OCI-LY3 (cell line): ENCODE data around the gene PVALB.

Experiments
- H2AFZ ChIP-seq: fragments of 200-600, 300-600 bp; shearing (Covaris generic); 2 replicates; pipeline ENCODE4 v1.6.0; 2014; ENCODE audit warnings: antibody characterized with exemption, low read depth, low read length
- H3K27ac ChIP-seq: fragments of 200-600, 300-600 bp; sonication (generic); 2 replicates; pipeline ENCODE4 v1.5.1; 2014; ENCODE audit warnings: mild to moderate bottlenecking, low read length, moderate library complexity, mixed read lengths
- H3K27me3 ChIP-seq: fragments of 200-600, 300-600 bp; sonication (generic); 2 replicates; pipeline ENCODE4 v1.6.1; 2014; ENCODE audit warnings: low read depth, low read length, mixed read lengths
- H3K36me3 ChIP-seq: fragments of 200-600, 300-600 bp; sonication (generic); replicated peaks from 2 replicates; pipeline ENCODE3; 2014; ENCODE audit warnings: low read depth, low read length, mixed read lengths
- H3K4me1 ChIP-seq: fragments of 300-600, 200-600 bp; sonication (generic); 2 replicates; pipeline ENCODE4 v1.6.1; 2014; ENCODE audit warnings: low read length, mixed read lengths
- H3K4me2 ChIP-seq: fragments of 200-600, 300-600 bp; sonication (generic); 2 replicates; pipeline ENCODE4 v1.6.1; 2014; ENCODE audit warnings: low read length, mixed read lengths
- H3K4me3 ChIP-seq: fragments of 300-600, 200-600 bp; sonication (generic); 2 replicates; pipeline ENCODE4 v1.5.1; 2014; ENCODE audit warnings: antibody characterized with exemption, mild to moderate bottlenecking, low read length, moderate library complexity
- H3K79me2 ChIP-seq: fragments of 300-600, 200-600 bp; shearing (Covaris generic); 2 replicates; pipeline ENCODE4 v1.6.1; 2014; ENCODE audit warnings: mild to moderate bottlenecking, low read length, mixed read lengths
- H3K9ac ChIP-seq: fragments of 300-600, 200-600 bp; shearing (Covaris generic); 2 replicates; pipeline ENCODE4 v1.6.0; 2014; ENCODE audit warnings: mild to moderate bottlenecking, low read length, moderate library complexity
- H3K9me3 ChIP-seq: fragments of 200-600, 300-600 bp; shearing (Covaris generic); 2 replicates; pipeline ENCODE4 v1.6.1; 2014; ENCODE audit warnings: low read length, mixed read lengths; ENCODE audit not compliant: insufficient read depth
- H4K20me1 ChIP-seq: fragments of 200-600, 300-600 bp; sonication (generic); 2 replicates; pipeline ENCODE4 v1.6.1; 2016; ENCODE audit warnings: low read length, mixed read lengths; ENCODE audit not compliant: insufficient read depth
- CTCF ChIP-seq: fragments of 200-600, 300-600 bp; sonication (generic); IDR thresholded peaks from 2 replicates; pipeline ENCODE4 v1.5.1; 2014; ENCODE audit warnings: antibody characterized with exemption, low read length, low read depth
- EZH2phosphoT487 ChIP-seq: fragments of 200-600 bp; shearing (Covaris generic); IDR thresholded peaks from 2 replicates; pipeline ENCODE4 v1.6.1; 2018; ENCODE audit warnings: antibody characterized with exemption, mixed run types, low read depth

Gene PVALB

DNA sequence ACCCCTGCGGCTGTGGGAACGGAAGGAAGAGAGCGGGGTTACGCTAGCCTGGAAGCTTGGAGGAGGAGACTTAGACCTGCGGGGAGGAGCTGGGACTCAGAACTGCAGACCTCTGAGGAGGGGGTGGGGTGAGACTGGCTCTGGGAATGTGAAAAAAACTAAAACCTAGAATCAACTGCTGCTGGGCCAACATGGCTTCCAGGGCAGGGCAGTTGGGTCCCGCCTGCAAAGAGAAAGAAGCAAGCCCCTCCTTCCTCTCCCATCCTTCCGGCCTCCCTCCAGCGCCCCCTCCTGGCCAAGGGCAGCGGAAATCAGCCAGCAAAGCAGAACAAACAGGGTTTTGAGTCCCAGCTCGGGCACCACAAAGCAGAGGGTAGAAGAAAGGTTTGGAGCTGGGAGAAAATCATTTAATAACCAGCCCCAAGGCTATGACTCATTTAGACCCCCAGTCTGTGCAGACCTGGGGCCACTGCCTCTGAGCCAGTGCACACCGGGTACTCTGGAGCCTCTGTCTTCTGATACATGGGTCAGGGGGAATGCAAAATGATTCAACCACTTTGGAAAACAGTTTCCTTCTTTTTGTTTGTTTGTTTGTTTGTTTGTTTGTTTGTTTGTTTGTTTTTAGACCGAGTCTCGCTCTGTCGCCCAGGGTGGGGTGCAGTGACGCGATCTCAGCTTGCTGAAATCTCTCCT, 36.7 kb upstream of the PVALB start:
- Histone ChIP-seq H4K20me1 (no peaks in the 10 kb centered on the region), H3K36me3 (no peaks in the 10 kb centered on the region), H3K79me2 (no peaks in the 10 kb centered on the region), H2AFZ (peak overlapping the region; percentile 99), H3K27ac (no peak overlapping the region), H3K4me1 (peaks cover 37% of the 10 kb centered on the region), H3K9me3 (no peaks in the 10 kb centered on the region), H3K27me3 (peaks cover 4% of the 10 kb centered on the region; the same call in 1 of the 2 replicates), H3K9ac (peak overlapping the region; percentile 40; the same call in 1 of the 2 replicates), H3K4me3 (peak overlapping the region; percentile 50), H3K4me2 (peak overlapping the region; percentile 75)
- TF ChIP-seq CTCF (peak; percentile 96), EZH2phosphoT487 (no peak)

DNA sequence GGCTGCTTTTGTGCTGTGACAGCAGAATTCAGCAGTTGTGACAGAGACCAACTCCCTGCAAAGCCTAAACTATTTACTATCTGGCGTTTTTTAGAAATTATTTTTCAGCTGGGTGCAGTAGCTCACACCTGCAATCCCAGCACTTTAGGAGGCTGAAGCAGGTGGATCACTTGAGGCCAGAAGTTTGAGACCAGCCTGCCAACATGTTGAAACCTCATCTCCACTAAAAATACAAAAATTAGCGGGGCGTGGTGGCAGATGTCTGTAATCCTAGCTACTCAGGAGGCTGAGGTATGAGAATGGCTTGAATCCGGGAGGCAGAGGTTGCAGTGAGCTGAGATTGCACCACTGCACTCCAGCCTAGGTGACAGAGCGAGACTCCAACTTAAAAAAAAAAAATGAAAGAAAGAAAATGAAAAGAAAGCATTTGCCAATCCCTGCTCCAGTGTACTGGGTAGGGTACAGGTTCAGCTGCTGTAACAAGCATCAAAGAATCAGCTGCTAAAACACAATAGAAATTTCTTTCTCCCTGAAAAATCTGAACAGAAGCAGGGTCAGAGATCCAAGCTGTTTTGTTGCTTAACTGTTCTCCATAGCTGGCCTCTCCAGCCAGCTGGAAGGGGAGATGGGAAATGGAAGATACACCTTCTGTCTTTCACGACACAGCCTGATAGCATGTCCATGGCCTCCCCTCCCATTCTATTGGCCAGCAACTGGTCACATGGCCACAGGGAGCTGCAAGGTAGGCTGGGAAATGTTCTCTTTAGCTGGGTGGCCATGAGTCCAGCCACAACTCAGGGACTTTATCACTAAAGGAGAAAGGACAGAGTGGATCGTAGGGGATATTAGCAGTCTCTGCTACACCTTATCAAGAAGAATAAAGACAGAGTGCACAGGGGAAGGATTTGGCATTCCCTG, 35.5 kb upstream of the PVALB start:
- Histone ChIP-seq H3K4me1 (peaks cover 25% of the 10 kb centered on the region), H3K9ac (no peak overlapping the region), H4K20me1 (no peaks in the 10 kb centered on the region), H3K9me3 (no peaks in the 10 kb centered on the region), H3K27me3 (peaks cover 8% of the 10 kb centered on the region; the same call in 1 of the 2 replicates), H3K79me2 (no peaks in the 10 kb centered on the region), H3K27ac (no peak overlapping the region), H3K36me3 (no peaks in the 10 kb centered on the region), H2AFZ (0 out of 2 replicates have a peak overlapping the region, but pooled peaks have one; percentile 99), H3K4me2 (no peak overlapping the region), H3K4me3 (no peak overlapping the region)
- no peak for TF ChIP-seq CTCF
- TF ChIP-seq EZH2phosphoT487: no peak

DNA sequence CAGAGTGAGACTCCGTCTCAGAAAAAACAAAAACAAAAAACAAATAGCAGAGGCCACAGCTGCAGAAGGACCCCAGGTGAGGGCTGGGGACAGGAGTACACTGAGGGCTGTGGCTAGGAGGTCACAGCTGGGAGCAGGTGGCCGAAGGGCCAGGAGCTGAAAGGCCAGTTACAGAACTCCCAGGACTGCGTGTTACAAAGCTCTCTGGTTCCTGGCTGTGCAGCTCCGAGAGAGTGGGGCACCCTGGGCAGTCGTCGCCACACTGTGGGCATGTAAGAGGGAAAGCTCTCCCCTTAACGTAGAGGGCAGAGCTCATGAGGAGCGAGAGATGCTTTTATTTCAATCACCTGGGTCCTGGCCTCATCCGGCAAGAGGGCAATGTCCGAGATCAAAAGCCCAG, 33.8 kb upstream of the PVALB start:
- Histone ChIP-seq H3K4me3 (no peak overlapping the region), H4K20me1 (no peaks in the 10 kb centered on the region), H3K79me2 (no peaks in the 10 kb centered on the region), H2AFZ (no peak overlapping the region), H3K9me3 (no peaks in the 10 kb centered on the region), H3K36me3 (no peaks in the 10 kb centered on the region), H3K4me1 (peaks cover 13% of the 10 kb centered on the region), H3K27me3 (peaks cover 8% of the 10 kb centered on the region; the same call in 1 of the 2 replicates), H3K27ac (no peak overlapping the region), H3K4me2 (no peak overlapping the region), H3K9ac (no peak overlapping the region)
- no peak for TF ChIP-seq CTCF
- no peak for TF ChIP-seq EZH2phosphoT487

GRCh38 chr22:36850056-36850455, 33.2 kb upstream of the PVALB start:
- H3K9me3 ChIP-seq: no peaks in the 10 kb centered on the region
- H3K36me3 ChIP-seq: no peaks in the 10 kb centered on the region
- H3K79me2 ChIP-seq: no peaks in the 10 kb centered on the region
- H3K4me2 ChIP-seq: no peak overlapping the region
- H3K27ac ChIP-seq: no peak overlapping the region
- no peak overlapping the region for H2AFZ ChIP-seq
- H3K27me3 ChIP-seq: peaks cover 8% of the 10 kb centered on the region; the same call in 1 of the 2 replicates
- peaks cover 19% of the 10 kb centered on the region for H3K4me1 ChIP-seq
- H4K20me1 ChIP-seq: no peaks in the 10 kb centered on the region
- no peak overlapping the region for H3K4me3 ChIP-seq
- no peak overlapping the region for H3K9ac ChIP-seq
- TF ChIP-seq CTCF (no peak), EZH2phosphoT487 (no peak)
